Psoas muscle (tissue), 8 donors: ENCODE data around the gene SLC5A5. TPM values are rescaled to one million over a fixed set of nuclear protein-coding genes. Genes with fewer than 3 reads are reported as not detected.

ENCODE experiments used
- ATAC-seq, 4 donors: fragments of 200-7000 bp; cut with Tn5 transposase; one replicate each; pipeline ENCODE4 v1.9.1; 2020; ENCODE audit warnings: moderate library complexity in 3 of 4, mild to moderate bottlenecking in 2 of 4
- DNase-seq, 2 donors: peaks; one replicate each; pipeline ENCODE4 v3.0.0-alpha.2; 2020
- H3K27ac ChIP-seq: fragments of 200-600 bp; one replicate; pipeline ENCODE4 v1.8.0; 2022
- H3K27me3 ChIP-seq, 3 donors: fragments of 200-600 bp in 1 of 3; one replicate each; pipeline versions ENCODE4 v1.6.1 to v1.8.0; 2013 to 2022; ENCODE audit warnings: low read length in 2 of 3, mild to moderate bottlenecking in 2 of 3, moderate library complexity in 1 of 3; ENCODE audit not compliant: insufficient read depth in 3 of 3
- H3K36me3 ChIP-seq, 2 donors: fragments of 200-600 bp in 1 of 2; one replicate each; pipeline versions ENCODE4 v1.6.1 to v1.8.0; 2013 to 2022; ENCODE audit warnings: low read depth in 1 of 2, mild to moderate bottlenecking in 1 of 2, moderate library complexity in 1 of 2; ENCODE audit not compliant: insufficient read depth in 1 of 2
- H3K4me1 ChIP-seq: fragments of 200-600 bp; one replicate; pipeline ENCODE4 v1.8.0; 2022
- H3K4me3 ChIP-seq: fragments of 200-600 bp; one replicate; pipeline ENCODE4 v1.8.0; 2022; ENCODE audit warnings: mild to moderate bottlenecking
- H3K9me3 ChIP-seq: fragments of 200-600 bp; one replicate; pipeline ENCODE4 v1.8.0; 2022
- WGBS, 3 donors: extraction: QIAGEN DNeasy Blood & Tissue Kit; methylation state at CpG; one replicate each; pipeline versions ENCODE4 v1.1.6 to v1.1.7; 2013; 5-methylcytosine and 5-hydroxymethylcytosine counted together
- intact Hi-C, 2 donors: fragments of 100-400 bp; cut with DNase I; formaldehyde crosslinking; loops; one replicate each; pipeline versions ENCODE4 v1.11.0 to v1.14.2; 2022
- polyA plus RNA-seq, 3 donors: library from polyadenylated mRNA; stranded (reverse); fragments of 200-250 nt; gene quantifications; one replicate each; pipeline ENCODE4 v1.2.3, GENCODE V29; 2013
- total RNA-seq, 4 donors: library from RNA; stranded (reverse); fragmentation: NEBNext Ultra II Directional in 2 of 4; extraction: Animal tissue kit (Norgen Biotek cat#: 25700) in 2 of 4; gene quantifications; one replicate each; pipeline versions ENCODE4 v1.2.1 to v1.2.4, GENCODE V29; 2021 to 2023
- TF ChIP-seq, protein P1 (sequence below): fragments of 200-600 bp; IDR thresholded peaks from one replicate; pipeline ENCODE4 v1.8.0; 2022; ENCODE audit warnings: antibody characterized with exemption
- donor health status: healthy with polysubstance abuse.
- donor health status: DM: no; HTN: no; CAD: no; lungs with moderate emphysema.
- donor health status: Bipolar disorder and iron deficiency.
- donor health status: healthy.
- donor health status: DM: yes; HTN: yes; CAD: no.
- donor health status: DM: no; HTN: no; CAD: no.
- donor health status: DM: no; HTN: no; CAD: no.
- donor health status: DM: yes; HTN: yes; CAD: no.

The SLC5A5 gene
- total and polyA plus RNA-seq, 7 donors = not detected

DNA sequence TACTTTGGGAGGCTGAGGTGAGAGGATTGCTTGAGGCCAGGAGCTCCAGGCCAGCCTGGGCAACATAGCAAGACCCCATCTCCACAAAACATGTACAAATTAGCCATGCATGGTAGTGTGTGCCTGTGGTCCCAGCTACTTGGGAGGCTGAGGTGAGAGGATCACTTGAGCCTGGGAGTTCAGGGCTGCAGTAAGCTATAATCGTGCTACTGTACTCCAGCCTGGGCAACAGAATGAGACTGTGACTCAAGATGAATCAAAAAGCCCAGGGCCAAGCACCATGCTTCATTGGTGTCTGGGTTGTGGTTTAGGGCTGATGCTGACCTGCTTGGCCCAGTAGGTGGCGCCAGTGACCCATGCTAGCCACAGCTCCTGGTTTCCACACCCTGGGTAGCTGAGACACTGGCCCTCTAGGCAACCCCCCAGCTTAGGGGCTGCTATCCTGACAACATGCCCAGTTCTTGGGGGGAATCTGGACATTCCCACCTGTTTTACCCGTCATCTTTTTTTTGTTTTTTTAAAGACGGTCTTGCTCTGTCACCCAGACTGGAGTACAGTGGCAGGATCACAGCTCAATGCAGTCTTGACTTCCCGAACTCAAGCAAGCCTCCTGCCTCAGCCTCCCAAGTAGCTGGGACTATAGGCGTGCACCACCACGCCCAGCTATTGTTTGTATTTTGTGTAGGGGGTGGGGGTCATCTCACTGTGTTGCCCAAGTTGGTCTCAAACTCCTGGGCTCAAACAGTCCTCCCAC is 66.5 kb downstream of the SLC5A5 start:
- Histone ChIP-seq H3K4me3 (no peak overlapping the region), H3K36me3 (peaks cover 0 to 60% of the 10 kb centered on the region in 2 donors), H3K4me1 (peaks cover 12% of the 10 kb centered on the region), H3K9me3 (no peaks in the 10 kb centered on the region), H3K27me3 (no peaks in the 10 kb centered on the region), H3K27ac (no peak overlapping the region)
- ATAC-seq (peak; percentile 81 to 90 (median 86)), DNase-seq (peak; percentile 80 to 88)
- intact Hi-C loops = loop anchor here (1.0 to 5.0 kb wide), 3 partner anchors 58 to 119 kb away; no protein-coding TSS in a partner anchor
- TF ChIP-seq, protein P1, sequence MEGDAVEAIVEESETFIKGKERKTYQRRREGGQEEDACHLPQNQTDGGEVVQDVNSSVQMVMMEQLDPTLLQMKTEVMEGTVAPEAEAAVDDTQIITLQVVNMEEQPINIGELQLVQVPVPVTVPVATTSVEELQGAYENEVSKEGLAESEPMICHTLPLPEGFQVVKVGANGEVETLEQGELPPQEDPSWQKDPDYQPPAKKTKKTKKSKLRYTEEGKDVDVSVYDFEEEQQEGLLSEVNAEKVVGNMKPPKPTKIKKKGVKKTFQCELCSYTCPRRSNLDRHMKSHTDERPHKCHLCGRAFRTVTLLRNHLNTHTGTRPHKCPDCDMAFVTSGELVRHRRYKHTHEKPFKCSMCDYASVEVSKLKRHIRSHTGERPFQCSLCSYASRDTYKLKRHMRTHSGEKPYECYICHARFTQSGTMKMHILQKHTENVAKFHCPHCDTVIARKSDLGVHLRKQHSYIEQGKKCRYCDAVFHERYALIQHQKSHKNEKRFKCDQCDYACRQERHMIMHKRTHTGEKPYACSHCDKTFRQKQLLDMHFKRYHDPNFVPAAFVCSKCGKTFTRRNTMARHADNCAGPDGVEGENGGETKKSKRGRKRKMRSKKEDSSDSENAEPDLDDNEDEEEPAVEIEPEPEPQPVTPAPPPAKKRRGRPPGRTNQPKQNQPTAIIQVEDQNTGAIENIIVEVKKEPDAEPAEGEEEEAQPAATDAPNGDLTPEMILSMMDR = peak; percentile 88
- WGBS, 3 donors = 49 to 56% (median 50%) methylated on average over 7 of the region's 7 CpGs

DNA sequence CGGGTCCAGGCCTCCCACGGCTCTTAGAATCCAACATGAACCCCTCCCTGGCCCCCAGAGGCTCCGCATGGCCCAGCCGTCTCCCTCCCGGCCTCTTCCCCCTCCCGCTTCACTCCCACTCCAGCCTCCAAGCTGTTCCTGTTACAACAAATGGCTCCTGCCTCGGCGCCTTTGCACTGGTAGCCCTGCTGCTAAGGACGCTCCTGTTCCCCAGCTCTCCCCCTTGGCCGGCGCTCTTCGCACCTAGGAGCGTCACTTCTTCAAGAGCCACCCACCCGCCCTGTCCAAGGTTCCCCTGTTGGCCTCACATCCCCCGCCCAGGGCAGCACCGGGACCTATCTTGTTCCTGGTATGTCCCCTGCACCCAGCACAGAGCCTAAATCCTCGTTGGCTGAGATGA is 70.4 kb downstream of the SLC5A5 start:
- ATAC-seq = no peak
- intact Hi-C loops = no loop called here
- Histone ChIP-seq H3K4me1 (peaks cover 2% of the 10 kb centered on the region), H3K27me3 (no peaks in the 10 kb centered on the region), H3K4me3 (no peak overlapping the region), H3K9me3 (no peaks in the 10 kb centered on the region), H3K36me3 (peaks cover 0 to 54% of the 10 kb centered on the region in 2 donors), H3K27ac (no peak overlapping the region)
- TF ChIP-seq, protein P1 = no peak
- DNase-seq = no peak
- 81 to 82% (median 81%) methylated on average over 17 of the region's 17 CpGs for WGBS, 3 donors

DNA sequence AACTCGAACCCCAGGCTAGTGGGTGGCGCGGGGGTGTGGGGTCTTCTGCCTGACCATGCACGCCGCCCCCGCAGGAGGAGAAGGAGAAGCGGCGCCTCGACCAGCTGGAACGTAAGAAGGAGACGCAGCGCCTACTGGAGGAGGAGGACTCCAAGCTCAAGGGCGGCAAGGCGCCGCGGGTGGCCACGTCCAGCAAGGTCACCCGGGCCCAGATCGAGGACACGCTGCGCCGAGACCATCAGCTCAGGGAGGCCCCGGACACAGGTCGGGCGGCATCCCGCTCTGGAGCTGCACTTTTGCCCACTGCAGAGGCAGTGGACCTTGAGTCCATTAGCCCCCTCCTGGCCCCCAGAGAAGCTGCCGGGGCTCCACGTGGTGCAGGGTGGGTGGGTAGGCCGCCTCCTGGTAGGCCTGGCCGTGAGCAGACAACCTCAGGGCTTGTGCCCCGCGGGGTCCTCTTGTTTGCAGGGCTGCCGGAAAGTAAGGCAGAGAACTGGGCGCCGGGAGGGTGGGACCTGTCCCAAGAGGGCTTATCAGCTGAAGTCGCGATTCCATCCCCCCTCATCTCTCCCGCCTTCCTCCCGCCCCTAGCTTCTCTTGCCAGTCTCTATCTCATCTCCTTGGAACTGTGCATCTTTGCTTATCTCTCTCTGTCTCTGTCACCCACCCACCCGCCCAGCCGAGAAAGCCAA is 71.0 kb downstream of the SLC5A5 start:
- ATAC-seq (no peak), DNase-seq (no peak)
- Histone ChIP-seq H3K27ac (no peak overlapping the region), H3K9me3 (no peaks in the 10 kb centered on the region), H3K27me3 (no peaks in the 10 kb centered on the region), H3K36me3 (peaks cover 0 to 49% of the 10 kb centered on the region in 2 donors), H3K4me3 (no peak overlapping the region), H3K4me1 (peaks cover 5% of the 10 kb centered on the region)
- TF ChIP-seq, protein P1 = no peak
- intact Hi-C loops = no loop called here
- WGBS, 3 donors = 83 to 84% (median 83%) methylated on average over 40 to 41 of the region's 41 CpGs

DNA sequence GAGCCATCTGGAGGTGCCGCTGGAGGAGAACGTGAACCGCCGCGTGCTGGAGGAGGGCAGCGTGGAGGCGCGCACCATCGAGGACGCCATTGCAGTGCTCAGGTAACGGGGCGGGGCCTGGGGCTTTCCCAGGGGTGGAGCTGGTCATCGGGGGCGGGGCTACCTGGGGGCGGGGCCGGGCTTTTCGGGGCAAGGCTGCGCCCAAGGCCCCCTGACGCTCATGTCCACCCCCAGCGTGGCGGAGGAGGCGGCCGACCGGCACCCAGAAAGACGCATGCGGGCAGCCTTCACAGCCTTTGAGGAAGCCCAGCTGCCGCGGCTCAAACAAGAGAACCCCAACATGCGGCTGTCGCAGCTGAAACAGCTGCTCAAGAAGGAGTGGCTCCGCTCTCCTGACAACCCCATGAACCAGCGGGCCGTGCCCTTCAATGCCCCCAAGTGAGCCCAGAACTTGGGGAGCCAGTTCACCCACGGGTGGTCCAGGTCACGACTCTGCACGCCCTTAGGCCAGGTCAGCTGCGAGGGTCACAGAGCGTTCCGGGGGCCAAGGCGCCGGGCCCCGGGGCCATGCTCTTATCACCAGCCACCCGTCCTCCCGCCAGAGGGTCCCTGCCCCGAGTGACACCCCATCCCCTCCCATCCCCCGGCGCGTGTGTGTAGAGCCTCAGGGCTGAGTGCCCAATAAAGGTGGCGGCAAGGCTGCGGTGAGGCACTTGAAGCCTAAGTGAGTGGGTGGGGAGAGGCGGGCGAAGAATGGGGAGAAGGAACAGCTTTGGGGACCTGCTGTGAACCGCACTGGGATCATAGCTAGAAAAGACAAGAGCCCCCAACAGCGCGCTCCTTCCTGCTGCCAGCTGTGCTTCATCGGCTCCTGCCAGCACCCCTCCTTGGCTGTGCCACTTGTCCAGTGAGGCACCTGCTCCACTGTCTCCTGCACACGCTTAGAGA is 71.8 kb downstream of the SLC5A5 start:
- H3K27me3 ChIP-seq = no peaks in the 10 kb centered on the region
- no peak overlapping the region for H3K27ac ChIP-seq
- H3K36me3 ChIP-seq = peaks cover 0 to 41% of the 10 kb centered on the region in 2 donors
- ATAC-seq (no peak), DNase-seq (no peak)
- intact Hi-C loops = no loop called here
- no peaks in the 10 kb centered on the region for H3K9me3 ChIP-seq
- TF ChIP-seq, protein P1 = no peak
- 78 to 84% (median 79%) methylated on average over 44 to 57 of the region's 57 CpGs for WGBS, 3 donors
- H3K4me1 ChIP-seq = peaks cover 5% of the 10 kb centered on the region
- no peak overlapping the region for H3K4me3 ChIP-seq
